Endothelial cell of umbilical vein (primary cell): Measurements from ENCODE around the gene TESK1. TPM values are rescaled to one million over a fixed set of nuclear protein-coding genes. Genes with fewer than 3 reads are reported as not detected.

ENCODE experiments used
- BruUV-seq: library from RNA; stranded (reverse); fragments of 400-500 nt; replicated peaks from 2 replicates; lab custom pipeline; 2021; lab: Mats Ljungman, UMichigan
- CTCF ChIA-PET: fragments of 300-600, 350-600 bp; sonication (Branson Sonifier 250); formaldehyde crosslinking; loops from one replicate; lab custom pipeline; 2021; ENCODE audit warnings: antibody characterized with exemption, inconsistent platforms; lab: Charles Lee
- POLR2A ChIA-PET: fragments of 300-600, 350-600 bp; sonication (Branson Sonifier 250); formaldehyde crosslinking; loops from one replicate; lab custom pipeline; 2021; ENCODE audit warnings: antibody characterized with exemption, inconsistent platforms; lab: Charles Lee
- DNase-seq: peaks from one replicate; pipeline ENCODE4 v3.0.0-alpha.2; 2011; ENCODE audit warnings: low read depth, low spot score
- FAIRE-seq: peaks from 2 replicates; lab custom pipeline; 2011; peaks lifted over from hg19 to GRCh38; lab: Jason Lieb, UNC
- H2AFZ ChIP-seq: 2 replicates; pipeline ENCODE4 v1.6.0; 2012; ENCODE audit warnings: low read depth, low read length, control low read depth, inconsistent platforms
- H3K27ac ChIP-seq: 2 replicates; pipeline ENCODE4 v1.5.1; 2011; ENCODE audit warnings: low read depth, mild to moderate bottlenecking, control low read depth, low read length, moderate library complexity; ENCODE audit not compliant: insufficient read depth
- H3K27me3 ChIP-seq, 2 experiments: 2 replicates each; pipeline versions ENCODE4 v1.6.0 to v1.6.1; 2011; ENCODE audit warnings: low read length in 2 of 2, mixed read lengths in 1 of 2; ENCODE audit not compliant: control insufficient read depth in 2 of 2, insufficient read depth in 2 of 2
- H3K36me3 ChIP-seq, 2 experiments: 2 replicates in 1 of 2; 3 replicates in 1 of 2; pipeline ENCODE4 v1.5.1; 2011; ENCODE audit warnings: low read length in 2 of 2, mild to moderate bottlenecking in 1 of 2, moderate library complexity in 1 of 2; ENCODE audit not compliant: control insufficient read depth in 2 of 2, insufficient read depth in 2 of 2; ENCODE audit errors: extremely low read depth in 1 of 2
- H3K4me1 ChIP-seq: 3 replicates; pipeline ENCODE4 v1.5.1; 2011; ENCODE audit warnings: mild to moderate bottlenecking, low read length; ENCODE audit not compliant: control insufficient read depth, insufficient read depth; ENCODE audit errors: extremely low read depth
- H3K4me2 ChIP-seq: 2 replicates; pipeline ENCODE4 v1.6.1; 2011; ENCODE audit warnings: low read length, control low read depth, mixed read lengths; ENCODE audit not compliant: insufficient read depth
- H3K4me3 ChIP-seq, 3 experiments: fragments of 200-600 bp in 1 of 3; sonication (generic), shearing (Covaris generic) in 1 of 3; replicated peaks in 1 of 3; 2 replicates each; pipeline ENCODE4 v1.5.1; 2011 to 2016; ENCODE audit warnings: control low read depth in 3 of 3, low read length in 3 of 3, mild to moderate bottlenecking in 2 of 3, inconsistent platforms in 1 of 3, low read depth in 1 of 3, moderate library complexity in 1 of 3; ENCODE audit not compliant: insufficient read depth in 1 of 3
- H3K79me2 ChIP-seq: 2 replicates; pipeline ENCODE4 v1.6.0; 2012; ENCODE audit warnings: low read length, inconsistent platforms; ENCODE audit not compliant: control insufficient read depth, insufficient read depth
- H3K9ac ChIP-seq: replicated peaks from 2 replicates; pipeline ENCODE3; 2011; ENCODE audit warnings: low read length, control low read depth; ENCODE audit not compliant: insufficient read depth; ENCODE audit errors: extremely low read depth
- H3K9me1 ChIP-seq: replicated peaks from 3 replicates; pipeline ENCODE4 v1.6.0; 2011; ENCODE audit warnings: mild to moderate bottlenecking, low read length; ENCODE audit not compliant: control insufficient read depth, insufficient read depth; ENCODE audit errors: extremely low read depth
- H3K9me3 ChIP-seq: replicated peaks from 2 replicates; pipeline ENCODE4 v1.5.1; 2012; ENCODE audit warnings: low read length, inconsistent platforms; ENCODE audit not compliant: control insufficient read depth, insufficient read depth
- H4K20me1 ChIP-seq: replicated peaks from 2 replicates; pipeline ENCODE3; 2011; ENCODE audit warnings: mild to moderate bottlenecking, low read length; ENCODE audit not compliant: control insufficient read depth, insufficient read depth; ENCODE audit errors: extremely low read depth
- EZH2 ChIP-seq: IDR thresholded peaks from 2 replicates; pipeline ENCODE4 v1.6.1; 2012; ENCODE audit warnings: borderline replicate concordance, low read depth, mild to moderate bottlenecking, moderate library complexity, low read length, inconsistent platforms; ENCODE audit not compliant: severe bottlenecking
- FOS ChIP-seq: IDR thresholded peaks from 2 replicates; pipeline ENCODE4 v1.6.1; 2011; ENCODE audit warnings: mild to moderate bottlenecking, low read length, moderate library complexity, borderline replicate concordance; ENCODE audit not compliant: insufficient read depth
- GATA2 ChIP-seq: IDR thresholded peaks from 2 replicates; pipeline ENCODE4 v1.7.0; 2011; ENCODE audit warnings: low read depth, mild to moderate bottlenecking, moderate library complexity, mixed read lengths, low read length; ENCODE audit not compliant: insufficient read length, insufficient read depth
- JUN ChIP-seq: IDR thresholded peaks from 2 replicates; pipeline ENCODE4 v1.6.1; 2011; ENCODE audit warnings: borderline replicate concordance, low read depth; ENCODE audit not compliant: insufficient read length, insufficient read depth
- MAX ChIP-seq: IDR thresholded peaks from 2 replicates; pipeline ENCODE4 v1.6.1; 2011; ENCODE audit not compliant: insufficient read depth, insufficient read length
- MYC ChIP-seq: IDR thresholded peaks from one replicate; pipeline ENCODE4 v1.6.1; 2011; ENCODE audit warnings: mild to moderate bottlenecking, low read depth, low read length
- POLR2AphosphoS5 ChIP-seq: IDR thresholded peaks from 2 replicates; pipeline ENCODE4 v1.6.1; 2012; ENCODE audit warnings: low read depth, mild to moderate bottlenecking, control low read depth, low read length, moderate library complexity; ENCODE audit not compliant: insufficient read depth
- dilution Hi-C: fragments of 300-500 bp; cut with MboI; formaldehyde crosslinking; loops from one replicate; pipeline ENCODE4 v1.15.0; 2019; ENCODE audit warnings: low sequenced_read_pairs; ENCODE audit not compliant: extremely low pct_ligation_motif_present
- intact Hi-C: fragments of 100-400 bp; cut with micrococcal nuclease; formaldehyde crosslinking; loops from one replicate; pipeline ENCODE4 v1.10.0; 2022
- polyA plus RNA-seq, 4 experiments: library from polyadenylated mRNA; depleted of rRNA in 3 of 4; stranded (reverse) in 3 of 4; unstranded in 1 of 4; fragments of >200 nt; gene quantifications; 2 replicates each; pipeline versions ENCODE4 v1.2.1 to v1.2.3, GENCODE V29; 2011 to 2012; ENCODE audit warnings: missing spikeins in 1 of 4
- total RNA-seq: library from RNA; stranded (reverse); gene quantifications from 2 replicates; pipeline ENCODE4 v1.2.3, GENCODE V29; 2021

Gene TESK1
- total and polyA plus RNA-seq, 2 donors (not counting 3 experiments of a cell fraction or from before 2014, with no cell fraction given): 25.3 to 26.4 TPM

GRCh38 chr9:35618325-35618727 is 13.3 kb downstream of the TESK1 start, which contains the start of gene CD72:
CD72 (minus strand) TSS chr9:35618413; CDS start chr9:35618303, 110 bp downstream.
- Histone ChIP-seq H3K36me3 (no peaks in the 10 kb centered on the region), H3K27ac (no peak within 1 kb of the TSS), H4K20me1 (no peaks in the 10 kb centered on the region), H3K9me3 (no peaks in the 10 kb centered on the region), H3K27me3 (peaks cover 31 to 39% of the 10 kb centered on the region in 2 experiments), H3K9ac (no peak within 1 kb of the TSS), H2AFZ (peak within 1 kb of the TSS; percentile 16), H3K9me1 (no peaks in the 10 kb centered on the region), H3K4me2 (no peak within 1 kb of the TSS), H3K4me1 (no peaks in the 10 kb centered on the region), H3K4me3 (no peak within 1 kb of the TSS), H3K79me2 (no peaks in the 10 kb centered on the region)
- BruUV-seq: no TSS peak
- intact Hi-C loops (no loop called here), dilution Hi-C loops (no loop called here)
- no peak for FAIRE-seq
- CTCF ChIA-PET: interaction anchor here (1.3 kb wide), 1 partner anchor 10 kb away, joined by 4 read pairs; no protein-coding TSS in a partner anchor
- TF ChIP-seq GATA2 (no peak), POLR2AphosphoS5 (no peak), MAX (no peak)
- POLR2A ChIA-PET: no interaction called here
- no peak for DNase-seq

GRCh38 chr9:35618854-35619799 is 14.1 kb downstream of the TESK1 start:
- no peaks in the 10 kb centered on the region for H4K20me1 ChIP-seq
- intact Hi-C loops: no loop called here

More at GRCh38 chr9:35618854-35619799, 14.1 kb downstream of the TESK1 start:
- H3K36me3 ChIP-seq: no peaks in the 10 kb centered on the region
- no peak overlapping the region for H3K27ac ChIP-seq
- H3K9me3 ChIP-seq: no peaks in the 10 kb centered on the region
- H3K4me1 ChIP-seq: no peaks in the 10 kb centered on the region
- dilution Hi-C loops: no loop called here
- H3K79me2 ChIP-seq: no peaks in the 10 kb centered on the region
- H3K4me3 ChIP-seq: no peak overlapping the region
- no peak for TF ChIP-seq GATA2
- no peak for TF ChIP-seq MYC
- TF ChIP-seq JUN: no peak
- TF ChIP-seq FOS: no peak
- TF ChIP-seq EZH2: no peak
- no peak for TF ChIP-seq POLR2AphosphoS5
- CTCF ChIA-PET: interaction anchor here (1.5 to 2.5 kb wide), 3 partner anchors 8 to 13 kb away, joined by 4 to 16 read pairs (median 11); no protein-coding TSS in a partner anchor
- BruUV-seq: no TSS peak
- no peak overlapping the region for H2AFZ ChIP-seq
- FAIRE-seq: no peak
- no peak overlapping the region for H3K4me2 ChIP-seq
- H3K9ac ChIP-seq: no peak overlapping the region
- POLR2A ChIA-PET: no interaction called here
- no peaks in the 10 kb centered on the region for H3K9me1 ChIP-seq
- peaks cover 31 to 38% of the 10 kb centered on the region in 2 experiments for H3K27me3 ChIP-seq
- DNase-seq: no peak
